Sigmoid colon (tissue), 3 donors: ENCODE measurements around the gene FIGNL2.

Experiments
- POLR2A ChIP-seq, 2 donors: fragments of 450-650 bp; IDR thresholded peaks; one replicate each; pipeline ENCODE4 v1.6.1; 2016; ENCODE audit warnings: antibody characterized with exemption in 2 of 2, mild to moderate bottlenecking in 2 of 2, moderate library complexity in 2 of 2
- TF ChIP-seq, protein P1 (sequence below), 4 experiments: fragments of 450-650 bp in 3 of 4; fragments of 200-600 bp in 1 of 4; IDR thresholded peaks; one replicate each; pipeline ENCODE4 v1.5.1; 2016 to 2019; ENCODE audit warnings: antibody characterized with exemption in 4 of 4, mild to moderate bottlenecking in 3 of 4, moderate library complexity in 2 of 4

DNA sequence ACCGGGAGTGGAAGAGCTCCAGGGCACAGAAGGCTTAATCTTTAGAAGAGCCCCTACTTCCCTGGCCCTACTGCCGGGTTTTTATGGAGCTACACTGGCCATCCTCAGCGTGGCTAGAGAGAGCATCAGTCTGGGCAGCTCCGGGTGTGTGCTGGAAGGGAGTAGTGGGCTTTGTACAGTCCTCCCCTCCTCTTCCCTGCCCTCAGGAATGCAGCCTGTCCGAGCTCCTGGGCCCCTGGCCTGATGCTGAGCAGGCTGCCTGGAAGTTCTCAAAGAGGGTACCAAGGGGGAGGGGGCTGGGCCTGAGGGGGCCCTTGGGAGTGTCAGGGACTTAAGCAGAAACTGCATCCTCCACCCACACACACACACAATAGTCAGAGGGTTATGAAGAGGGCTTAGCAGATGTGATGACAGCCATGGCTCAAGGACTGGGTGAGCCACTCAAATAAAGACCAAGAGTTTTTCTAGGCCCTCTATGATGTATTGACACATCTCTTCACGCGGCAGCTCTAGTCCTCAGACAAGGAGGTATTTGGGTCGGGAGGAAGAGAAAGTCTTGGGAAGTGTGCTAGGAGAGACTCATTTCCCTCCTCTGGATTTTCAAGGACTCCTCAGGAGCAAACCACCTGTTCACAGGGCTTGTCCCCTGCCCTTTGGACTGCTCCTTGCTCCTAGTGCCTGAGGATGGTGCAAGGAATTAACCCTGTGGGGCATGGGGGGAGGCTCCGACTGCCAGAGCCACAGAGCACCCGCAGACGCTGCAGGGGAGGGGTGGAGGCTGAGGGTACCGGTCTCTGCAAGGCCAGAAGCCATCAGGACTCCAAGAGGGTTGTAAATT, 16.5 kb upstream of the FIGNL2 start:
- TF ChIP-seq, protein P1, sequence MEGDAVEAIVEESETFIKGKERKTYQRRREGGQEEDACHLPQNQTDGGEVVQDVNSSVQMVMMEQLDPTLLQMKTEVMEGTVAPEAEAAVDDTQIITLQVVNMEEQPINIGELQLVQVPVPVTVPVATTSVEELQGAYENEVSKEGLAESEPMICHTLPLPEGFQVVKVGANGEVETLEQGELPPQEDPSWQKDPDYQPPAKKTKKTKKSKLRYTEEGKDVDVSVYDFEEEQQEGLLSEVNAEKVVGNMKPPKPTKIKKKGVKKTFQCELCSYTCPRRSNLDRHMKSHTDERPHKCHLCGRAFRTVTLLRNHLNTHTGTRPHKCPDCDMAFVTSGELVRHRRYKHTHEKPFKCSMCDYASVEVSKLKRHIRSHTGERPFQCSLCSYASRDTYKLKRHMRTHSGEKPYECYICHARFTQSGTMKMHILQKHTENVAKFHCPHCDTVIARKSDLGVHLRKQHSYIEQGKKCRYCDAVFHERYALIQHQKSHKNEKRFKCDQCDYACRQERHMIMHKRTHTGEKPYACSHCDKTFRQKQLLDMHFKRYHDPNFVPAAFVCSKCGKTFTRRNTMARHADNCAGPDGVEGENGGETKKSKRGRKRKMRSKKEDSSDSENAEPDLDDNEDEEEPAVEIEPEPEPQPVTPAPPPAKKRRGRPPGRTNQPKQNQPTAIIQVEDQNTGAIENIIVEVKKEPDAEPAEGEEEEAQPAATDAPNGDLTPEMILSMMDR (IDR thresholded peaks at IDR 0.05): no peak
- no peak for TF ChIP-seq POLR2A (IDR thresholded peaks at IDR 0.05)
